ENCODE data around the gene DAB2IP.

The DAB2IP gene

GRCh38 chr9:121670431-121670830 lies 19.0 kb downstream of the DAB2IP start:
- Mint-ChIP-seq H3K27me3 (ENCODE audit: low read depth) (no peaks in the 10 kb centered on the region), H3K4me1 (peaks cover 24% of the 10 kb centered on the region), H3K36me3 (ENCODE audit: low read depth) (peaks cover 57% of the 10 kb centered on the region), H3K4me3 (no peak overlapping the region), H3K9me3 (no peaks in the 10 kb centered on the region), H3K27ac (no peak overlapping the region)
- no peak for TF ChIP-seq CTCF (IDR thresholded peaks at IDR 0.05; ENCODE audit: unreplicated experiment in 3 of 3)

DNA sequence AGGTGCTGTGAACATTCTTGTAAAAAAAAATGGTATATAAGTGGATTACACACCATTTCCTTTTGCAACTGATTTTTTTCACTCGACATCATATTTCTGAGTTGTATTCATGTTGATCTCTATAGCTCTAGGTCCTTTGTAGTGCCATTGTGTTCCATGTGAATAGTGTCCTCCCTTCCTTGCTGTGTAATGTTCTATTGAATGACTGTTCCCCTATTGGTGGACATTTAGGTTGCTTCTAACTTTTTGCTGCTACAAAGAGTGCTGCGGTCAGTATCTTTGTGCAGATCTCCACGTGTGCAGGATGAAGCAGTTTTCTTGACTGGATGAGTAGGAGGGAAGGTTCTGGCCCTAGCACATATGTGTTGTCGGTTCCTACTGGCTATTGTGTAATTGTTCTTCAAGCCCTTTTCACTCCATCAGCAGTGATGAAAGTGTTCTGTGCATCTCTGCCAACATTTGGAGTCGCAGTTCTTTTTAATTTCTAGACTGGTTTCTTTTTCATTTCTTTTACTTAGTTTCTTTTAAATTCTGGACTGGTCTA lies 20.2 kb downstream of the DAB2IP start:
- no peak for TF ChIP-seq CTCF (IDR thresholded peaks at IDR 0.05; ENCODE audit: unreplicated experiment in 3 of 3)
- peaks cover 46% of the 10 kb centered on the region for H3K36me3 Mint-ChIP-seq (ENCODE audit: low read depth)
- no peak overlapping the region for H3K4me3 Mint-ChIP-seq
- H3K27me3 Mint-ChIP-seq (ENCODE audit: low read depth): no peaks in the 10 kb centered on the region
- no peaks in the 10 kb centered on the region for H3K9me3 Mint-ChIP-seq
- H3K27ac Mint-ChIP-seq: peak overlapping the region in 1 of 3 experiments; percentile 33
- H3K4me1 Mint-ChIP-seq: peaks cover 36% of the 10 kb centered on the region

DNA sequence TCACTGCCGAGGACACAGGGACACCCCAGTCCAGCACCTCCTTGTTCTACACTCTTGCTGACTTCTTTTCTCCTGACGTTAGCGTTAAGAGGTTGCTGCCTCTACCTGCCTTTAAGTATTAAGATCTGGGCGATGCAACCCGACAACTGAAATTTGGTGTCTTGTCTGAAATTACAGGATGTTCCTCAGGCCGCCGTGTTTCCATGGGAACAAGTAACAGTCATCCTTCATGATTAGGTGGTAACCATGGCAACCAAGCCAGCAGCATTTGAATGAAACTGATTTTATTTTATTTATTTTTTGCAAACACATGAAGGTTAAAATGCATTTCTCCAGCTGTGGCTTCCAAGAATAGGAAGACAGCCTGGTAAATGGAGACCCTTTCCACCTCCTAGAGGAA lies 20.8 kb downstream of the DAB2IP start:
- TF ChIP-seq CTCF (IDR thresholded peaks at IDR 0.05; ENCODE audit: unreplicated experiment in 3 of 3): no peak
- H3K4me3 Mint-ChIP-seq: no peak overlapping the region
- peaks cover 43% of the 10 kb centered on the region for H3K36me3 Mint-ChIP-seq (ENCODE audit: low read depth)
- peak overlapping the region in 1 of 3 experiments; percentile 33 for H3K27ac Mint-ChIP-seq
- no peaks in the 10 kb centered on the region for H3K27me3 Mint-ChIP-seq (ENCODE audit: low read depth)
- H3K4me1 Mint-ChIP-seq: peaks cover 37% of the 10 kb centered on the region
- no peaks in the 10 kb centered on the region for H3K9me3 Mint-ChIP-seq

GRCh38 chr9:121672986-121673385 lies 21.6 kb downstream of the DAB2IP start:
- peaks cover 37% of the 10 kb centered on the region for H3K36me3 Mint-ChIP-seq (ENCODE audit: low read depth)
- H3K27me3 Mint-ChIP-seq (ENCODE audit: low read depth): no peaks in the 10 kb centered on the region
- H3K4me3 Mint-ChIP-seq: no peak overlapping the region
- H3K9me3 Mint-ChIP-seq: no peaks in the 10 kb centered on the region
- H3K4me1 Mint-ChIP-seq: peaks cover 40% of the 10 kb centered on the region
- no peak for TF ChIP-seq CTCF (IDR thresholded peaks at IDR 0.05; ENCODE audit: unreplicated experiment in 3 of 3)
- no peak overlapping the region for H3K27ac Mint-ChIP-seq

DNA sequence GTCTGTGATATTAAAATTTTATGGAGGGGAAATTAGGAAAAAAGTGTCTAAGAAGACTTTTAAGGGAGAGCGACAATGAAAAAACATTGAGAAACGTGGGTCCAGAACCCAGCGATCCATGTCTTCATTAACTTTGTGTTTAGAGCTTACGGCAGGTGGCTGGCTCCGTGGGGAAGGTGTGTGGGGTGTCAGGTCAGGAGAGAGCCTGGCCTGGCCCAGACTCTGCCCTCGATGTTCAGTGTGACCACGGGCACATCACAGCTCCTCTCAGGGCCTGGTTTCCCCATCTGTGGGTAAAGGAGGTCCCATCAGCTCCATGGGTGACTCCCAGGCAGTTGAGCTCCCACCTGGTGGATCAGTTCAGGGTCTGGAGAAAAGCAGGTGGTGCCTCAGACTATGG lies 22.1 kb downstream of the DAB2IP start:
- Mint-ChIP-seq H3K9me3 (no peaks in the 10 kb centered on the region), H3K27ac (no peak overlapping the region), H3K36me3 (ENCODE audit: low read depth) (peaks cover 35% of the 10 kb centered on the region), H3K4me1 (peaks cover 43% of the 10 kb centered on the region), H3K27me3 (ENCODE audit: low read depth) (no peaks in the 10 kb centered on the region), H3K4me3 (no peak overlapping the region)
- TF ChIP-seq CTCF (IDR thresholded peaks at IDR 0.05; ENCODE audit: unreplicated experiment in 3 of 3): no peak

- TF ChIP-seq CTCF (IDR thresholded peaks at IDR 0.05; ENCODE audit: unreplicated experiment in 3 of 3): no peak
- Mint-ChIP-seq H3K9me3 (no peaks in the 10 kb centered on the region), H3K4me3 (no peak overlapping the region), H3K27ac (no peak overlapping the region), H3K27me3 (ENCODE audit: low read depth) (no peaks in the 10 kb centered on the region), H3K4me1 (peaks cover 43% of the 10 kb centered on the region), H3K36me3 (ENCODE audit: low read depth) (peaks cover 38% of the 10 kb centered on the region)
These were observed 22.6 kb downstream of the DAB2IP start for GRCh38 chr9:121674017-121674416.

All from nephron (organoid).